Measurements from ENCODE around the gene PSMG2. TPM values are rescaled to one million over a fixed set of nuclear protein-coding genes. Genes with fewer than 3 reads are reported as not detected.
"Not testable (repeated sequence)": the region's sequence is repeated elsewhere in the genome, so short reads cannot be mapped to it uniquely, and the experiment has no call there.

PSMG2 gene
- total RNA-seq, 1 donor from 2014 or later = 67.7 TPM

DNA sequence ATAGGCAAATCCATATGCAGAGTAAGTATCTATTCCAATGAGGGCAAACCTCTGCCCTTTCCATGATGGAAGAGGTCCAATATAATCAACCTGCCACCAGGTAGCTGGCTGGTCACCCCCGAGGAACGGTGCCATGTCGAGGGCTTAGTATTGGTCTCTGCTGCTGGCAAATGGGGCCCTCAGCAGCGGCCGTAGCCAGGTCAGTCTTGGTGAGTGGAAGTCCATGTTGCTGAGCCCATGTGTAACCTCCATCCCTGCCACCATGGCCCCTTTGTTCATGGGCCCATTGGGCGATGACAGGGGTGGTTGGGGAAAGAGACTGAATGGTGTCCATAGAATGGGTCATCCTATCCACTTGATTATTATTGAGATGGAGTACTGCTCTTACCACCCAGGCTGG is 52.8 kb downstream of the PSMG2 start:
- DNase-seq (ENCODE audit: low spot score); ATAC-seq; intact Hi-C loops (cut with DNase I): not testable (repeated sequence)

DNA sequence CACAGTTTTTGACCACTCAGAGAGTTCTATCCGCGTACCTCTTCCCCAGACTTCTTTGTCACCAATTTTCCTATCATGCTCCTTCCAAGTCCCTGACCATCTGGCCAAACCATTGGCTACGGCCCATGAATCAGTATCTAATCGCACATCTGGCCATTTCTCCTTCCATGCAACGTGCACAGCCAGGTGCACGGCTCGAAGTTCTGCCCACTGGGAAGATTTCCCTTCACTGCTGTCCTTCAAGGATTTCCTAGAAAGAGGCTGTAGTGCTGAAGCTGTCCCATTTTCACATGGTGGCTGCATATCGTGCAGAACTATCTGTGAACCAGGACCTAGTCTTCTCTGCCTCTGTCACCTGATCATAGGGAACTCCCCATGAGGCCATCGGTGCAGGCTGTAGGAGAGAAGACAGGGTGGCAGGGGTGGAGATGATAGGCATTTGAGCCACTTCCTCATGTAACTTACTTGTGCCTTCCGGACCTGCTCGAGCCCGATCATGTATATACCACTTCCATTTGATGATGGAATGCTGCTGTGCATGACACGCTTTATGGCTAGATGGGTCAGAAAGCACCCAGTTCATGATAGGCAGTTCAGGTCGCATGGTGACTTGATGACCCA is 53.9 kb downstream of the PSMG2 start:
- ATAC-seq; DNase-seq (ENCODE audit: low spot score); intact Hi-C loops (cut with DNase I): not testable (repeated sequence)

DNA sequence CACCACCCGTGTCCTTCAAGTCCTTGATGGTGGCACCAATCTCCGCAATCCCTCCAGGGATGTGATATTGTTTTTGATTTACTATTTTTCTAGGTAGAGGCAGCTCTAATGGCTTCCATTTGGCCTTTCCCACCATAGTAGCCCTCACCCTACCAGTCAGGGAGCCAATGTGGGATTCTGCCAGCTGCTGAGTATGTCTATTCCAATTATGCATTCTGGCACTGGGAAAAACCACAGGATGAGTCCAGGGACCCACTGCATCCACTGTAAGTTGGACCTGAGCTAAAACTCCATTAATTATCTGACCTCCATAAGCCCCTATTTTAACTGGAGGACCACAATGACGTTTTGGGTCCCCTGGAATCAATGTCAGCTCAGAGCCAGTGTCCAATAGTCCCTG is 55.7 kb downstream of the PSMG2 start:
- intact Hi-C loops (cut with DNase I); DNase-seq (ENCODE audit: low spot score); ATAC-seq: not testable (repeated sequence)

DNA sequence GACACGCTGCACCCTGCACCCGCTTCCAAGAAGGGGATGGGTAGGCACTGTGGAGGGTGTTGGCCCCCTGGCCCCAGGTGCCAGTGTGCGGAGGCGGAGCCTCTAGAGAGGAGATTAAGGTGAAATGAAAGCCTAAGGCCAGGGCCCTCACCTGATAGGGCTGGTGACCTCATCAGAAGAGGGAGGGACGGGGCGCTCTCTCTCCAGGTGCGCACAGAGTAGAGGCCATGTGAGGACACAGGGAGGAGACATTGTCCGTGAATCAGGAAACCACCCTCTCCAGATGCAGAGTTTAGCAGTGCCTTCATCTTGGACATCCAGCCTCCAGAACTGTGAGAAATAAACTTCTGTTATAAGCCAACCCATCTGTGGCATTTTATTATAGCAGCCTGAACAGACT is 62.3 kb downstream of the PSMG2 start:
- intact Hi-C loops (cut with DNase I) = no loop called here
- DNase-seq (ENCODE audit: low spot score) (no peak), ATAC-seq (no peak)

DNA sequence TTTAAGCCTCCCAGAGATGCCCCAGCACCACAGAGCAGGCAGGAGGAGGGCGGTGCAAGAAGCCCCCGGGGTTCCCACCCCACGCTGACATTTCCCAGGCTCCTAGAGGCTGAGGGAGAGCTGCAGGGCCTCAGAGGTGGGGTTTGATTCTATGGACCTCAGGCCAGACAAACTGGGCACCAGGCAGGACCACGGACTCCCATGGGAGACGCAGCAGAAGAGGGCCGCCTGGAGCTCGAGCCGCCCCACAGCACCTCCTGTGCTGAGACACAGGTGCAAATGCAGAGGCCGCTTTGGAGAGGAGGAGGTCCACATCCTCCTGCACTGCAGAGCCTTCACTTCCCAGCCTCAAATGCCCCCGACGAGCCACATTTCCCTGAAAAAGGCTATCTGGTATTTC is 62.7 kb downstream of the PSMG2 start:
- intact Hi-C loops (cut with DNase I) = no loop called here
- no peak for DNase-seq (ENCODE audit: low spot score)

DNA sequence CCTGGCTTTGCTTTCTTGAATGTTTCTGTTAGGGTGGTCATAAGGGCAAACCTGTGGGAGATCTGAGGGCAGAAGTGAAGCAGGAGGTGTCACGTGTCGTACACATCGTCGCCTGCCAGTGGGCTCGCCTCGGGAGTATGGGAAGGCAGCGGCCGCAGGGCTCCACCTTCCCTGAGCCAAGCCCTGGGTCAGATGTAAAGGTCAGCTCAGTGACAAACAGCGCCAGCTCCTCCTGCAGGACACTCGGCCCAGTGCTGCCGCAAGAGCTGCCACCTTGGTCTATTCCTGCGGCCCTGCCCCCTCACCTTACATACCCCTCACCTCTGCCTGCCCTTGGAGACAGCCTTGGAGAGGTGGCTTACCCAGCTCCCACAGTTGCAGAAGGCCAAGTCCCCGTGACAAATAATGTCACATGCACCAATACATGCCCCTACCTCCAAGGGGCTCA is 64.2 kb downstream of the PSMG2 start:
- intact Hi-C loops (cut with DNase I) = no loop called here

More for the DNA sequence above, 62.7 kb downstream of the PSMG2 start:
- ATAC-seq = no peak

DNA sequence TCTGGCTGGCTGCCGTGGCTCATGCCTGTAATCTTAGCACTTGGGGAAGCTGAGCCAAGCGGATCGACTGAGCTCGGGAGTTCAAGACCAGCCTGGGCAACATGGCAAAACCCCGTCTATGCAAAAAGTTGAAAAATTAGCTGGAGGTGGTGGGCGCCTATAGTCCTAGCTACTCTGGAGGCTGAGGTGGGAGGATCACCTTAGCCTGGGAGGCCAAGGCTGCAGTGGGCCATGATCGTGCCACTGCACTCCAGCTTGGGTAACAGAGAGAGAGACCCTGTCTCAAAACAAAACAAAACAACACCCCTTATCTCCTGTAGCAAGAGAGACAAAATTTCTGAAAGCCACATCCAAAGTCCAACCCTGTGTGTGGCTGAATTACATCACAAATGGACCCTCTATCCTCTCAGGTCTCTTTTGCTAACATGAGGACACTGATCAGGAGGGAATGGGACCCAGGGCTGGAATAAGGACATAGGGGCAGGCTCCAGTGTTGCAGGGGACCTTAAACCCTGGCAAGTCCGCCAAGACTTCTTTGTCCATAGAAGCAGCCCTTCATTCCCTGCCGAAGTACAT is 64.8 kb downstream of the PSMG2 start:
- intact Hi-C loops (cut with DNase I) = no loop called here
- DNase-seq (ENCODE audit: low spot score) (peak; percentile 22), ATAC-seq (no peak)

More for the DNA sequence above, 64.2 kb downstream of the PSMG2 start:
- DNase-seq (ENCODE audit: low spot score) (peak; percentile 35), ATAC-seq (no peak)

DNA sequence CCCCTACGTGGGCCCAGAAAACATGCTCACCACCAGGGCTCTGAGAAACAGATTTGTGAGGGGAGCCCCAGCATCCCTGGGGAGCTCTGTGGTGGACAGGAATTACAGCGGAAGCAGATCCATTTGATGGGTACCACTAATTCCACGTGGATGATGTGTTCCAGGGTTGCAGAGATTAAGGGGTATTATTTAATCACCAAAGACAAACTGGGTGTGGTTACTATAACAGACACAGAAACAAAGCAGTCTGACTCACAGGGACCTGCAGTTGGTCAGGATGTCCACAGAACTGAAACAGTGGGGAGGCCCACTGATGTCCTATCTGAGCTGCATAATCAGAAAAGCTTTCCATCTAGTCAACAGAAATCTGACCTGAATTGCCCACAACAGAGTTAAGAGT is 65.8 kb downstream of the PSMG2 start:
- no peak for ATAC-seq
- peak; percentile 5 for DNase-seq (ENCODE audit: low spot score)
- intact Hi-C loops (cut with DNase I) = no loop called here

DNA sequence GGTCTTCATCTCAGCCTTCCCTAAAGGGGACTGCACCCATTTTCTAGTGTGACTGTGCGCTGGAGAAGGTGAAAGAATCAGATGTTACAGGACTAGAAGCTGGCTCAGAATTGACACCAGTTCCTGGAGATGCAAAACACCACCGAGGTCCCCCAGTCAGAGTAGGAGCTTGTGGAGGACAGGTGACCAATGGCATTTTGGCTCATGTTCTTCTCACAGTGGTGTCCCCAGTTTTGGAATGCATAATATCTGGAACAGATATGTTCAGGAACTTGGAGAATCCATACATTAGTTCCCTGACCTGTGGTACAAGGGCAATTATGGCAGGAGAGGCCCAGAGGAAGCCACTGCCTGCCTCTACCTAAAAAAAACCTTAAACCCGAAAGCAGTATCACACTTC is 66.3 kb downstream of the PSMG2 start:
- intact Hi-C loops (cut with DNase I) = no loop called here
- ATAC-seq (no peak), DNase-seq (ENCODE audit: low spot score) (peak; percentile 12)

DNA sequence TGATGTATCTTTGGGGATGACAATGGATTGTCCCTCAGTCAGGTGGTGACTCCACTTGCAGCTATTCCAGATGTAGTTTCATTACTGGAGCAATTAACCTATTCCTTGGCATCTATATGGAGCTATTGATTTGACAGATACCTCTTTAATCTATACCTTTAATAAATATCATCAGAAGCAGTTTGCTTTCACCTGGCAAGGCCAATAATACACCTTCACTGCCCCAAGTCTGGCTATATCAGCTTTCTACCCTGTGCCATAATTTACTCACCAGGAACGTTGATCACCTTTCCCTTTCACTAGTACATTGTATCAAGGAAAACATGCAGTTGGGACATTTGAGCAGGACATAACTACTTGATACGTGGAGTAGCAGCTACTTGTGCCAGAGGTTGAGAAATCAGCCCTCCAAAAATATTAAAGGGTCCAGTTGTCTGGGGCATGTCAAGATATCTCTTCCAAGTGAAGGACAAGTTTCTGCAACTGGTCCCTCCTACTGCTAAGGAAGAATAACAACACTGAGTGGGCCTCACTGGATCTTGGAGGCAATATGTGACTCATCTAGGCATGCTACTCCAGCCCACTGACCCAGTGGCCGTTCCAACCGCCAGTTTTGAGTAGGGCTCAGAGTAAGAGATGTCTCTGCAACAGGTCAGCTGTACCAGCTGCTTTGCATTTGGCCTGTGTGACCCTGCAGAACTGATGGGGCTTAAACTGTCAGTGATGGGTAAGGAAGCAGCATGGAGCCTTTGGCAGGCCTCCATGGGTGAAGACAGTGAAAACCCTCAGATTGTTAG is 67.0 kb downstream of the PSMG2 start:
- DNase-seq (ENCODE audit: low spot score) (peak; percentile 37), ATAC-seq (no peak)
- intact Hi-C loops (cut with DNase I) = no loop called here

DNA sequence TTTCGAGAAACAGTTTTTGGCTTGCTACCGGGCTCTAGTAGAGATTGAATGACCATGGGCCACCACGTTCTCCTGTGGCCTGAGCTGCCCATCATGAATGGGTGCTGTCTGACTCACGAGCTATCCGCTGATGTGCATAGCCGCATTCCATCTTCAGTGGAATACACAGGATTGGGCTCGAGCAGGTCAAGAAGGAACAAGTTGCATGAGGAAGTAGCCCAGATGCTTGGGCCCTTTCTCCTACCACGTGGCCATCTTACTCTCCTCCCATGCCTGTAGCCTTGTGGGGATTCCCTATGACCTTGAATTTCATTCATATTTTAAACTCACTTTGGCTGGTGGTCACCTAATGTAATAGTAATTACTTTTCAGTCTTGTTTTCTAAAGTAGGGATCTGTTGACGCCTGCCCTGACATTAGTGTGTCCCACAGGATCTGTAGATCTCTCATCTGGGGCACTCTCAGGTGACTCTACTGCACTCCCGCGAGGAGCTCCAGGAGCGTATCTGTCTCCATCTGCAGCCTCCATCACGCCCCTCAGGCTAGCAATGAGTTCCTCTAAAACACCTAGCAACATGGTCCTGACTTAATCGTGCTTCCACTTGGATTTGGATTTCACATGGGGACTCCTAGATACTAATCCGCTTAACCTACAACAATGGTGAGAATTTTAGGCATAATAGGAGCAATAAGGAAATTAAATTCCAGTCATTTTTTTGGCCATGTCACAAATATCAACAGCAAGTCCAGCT is 67.8 kb downstream of the PSMG2 start:
- intact Hi-C loops (cut with DNase I) = no loop called here
- DNase-seq (ENCODE audit: low spot score) (peak; percentile 5), ATAC-seq (no peak)

DNA sequence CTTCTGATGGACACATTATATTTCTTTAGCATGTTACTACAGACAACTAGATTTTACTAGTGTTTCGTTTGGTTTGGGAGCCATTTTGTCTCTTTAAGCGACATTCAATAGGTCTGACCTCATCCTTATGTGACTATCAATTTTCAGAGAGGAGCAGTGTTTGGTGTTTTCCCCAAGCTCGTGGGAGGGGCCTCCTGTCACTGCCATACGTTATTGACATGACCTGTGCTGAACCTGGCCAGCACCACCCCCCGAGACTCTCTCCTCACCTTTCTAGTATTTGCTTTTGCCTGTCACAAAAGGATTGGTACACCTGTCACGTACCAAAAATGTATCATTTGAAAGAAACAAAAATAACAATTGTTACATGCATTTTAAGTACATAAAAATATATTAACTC is 69.3 kb downstream of the PSMG2 start:
- peak; percentile 9 for DNase-seq (ENCODE audit: low spot score)
- intact Hi-C loops (cut with DNase I) = no loop called here
- no peak for ATAC-seq

DNA sequence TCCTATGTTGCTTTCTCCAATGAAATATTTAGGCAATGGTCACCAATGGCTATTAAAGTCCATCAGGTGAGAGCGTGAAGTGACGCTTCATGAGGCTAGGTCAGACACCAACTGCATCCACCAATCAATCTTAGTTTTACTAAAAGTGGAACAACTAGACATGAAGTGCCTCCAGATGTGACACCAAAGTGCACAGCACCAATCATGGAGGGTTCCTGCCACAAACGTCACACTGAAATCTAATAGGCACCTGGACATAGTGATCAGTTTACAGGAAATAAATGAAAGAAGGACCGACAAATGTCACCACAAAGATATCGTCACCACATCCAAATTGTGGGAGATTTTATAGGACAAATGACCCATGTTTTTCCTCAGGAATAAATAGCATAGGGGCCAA is 70.5 kb downstream of the PSMG2 start:
- ATAC-seq = no peak
- intact Hi-C loops (cut with DNase I) = no loop called here
- no peak for DNase-seq (ENCODE audit: low spot score)

DNA sequence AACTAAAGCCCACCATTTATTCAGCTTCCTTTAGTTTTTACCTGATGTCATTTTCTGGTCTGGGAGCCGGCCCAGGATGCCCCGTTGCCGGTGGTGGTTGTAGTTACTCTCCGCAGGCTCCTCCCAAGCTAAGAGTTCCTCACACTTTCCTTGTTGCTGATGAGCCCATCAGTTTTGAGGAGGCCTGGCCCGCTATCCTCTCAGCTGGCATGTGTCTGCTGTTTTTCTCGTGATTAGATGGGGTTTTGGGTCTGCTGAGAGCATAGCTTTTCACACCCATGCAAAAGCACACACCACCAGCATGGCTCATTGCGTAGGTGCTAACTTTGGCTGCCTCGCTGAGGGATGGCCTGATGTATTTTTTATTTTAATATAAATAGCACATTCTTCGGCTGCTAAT is 72.1 kb downstream of the PSMG2 start:
- intact Hi-C loops (cut with DNase I) = no loop called here
- no peak for DNase-seq (ENCODE audit: low spot score)
- no peak for ATAC-seq

Other genes starting within 250 kb of the PSMG2 start
- 94.3 TPM for gene SPIRE1, start 44.9 kb upstream of the PSMG2 start, total RNA-seq
- 5.4 TPM for gene CEP76, start 319 bp upstream of the PSMG2 start, total RNA-seq
- gene PTPN2, start 181.2 kb downstream of the PSMG2 start, total RNA-seq = 44.0 TPM
- 44.0 TPM for gene SEH1L, start 245.0 kb downstream of the PSMG2 start, total RNA-seq